ENCODE results near the gene EXOC7.

- TF ChIP-seq CTCF (conservative IDR thresholded peaks at IDR 0.05 in 1 of 2, IDR thresholded peaks at IDR 0.05 in 1 of 2; ENCODE audit: extremely low read depth in 1 of 2, insufficient read depth in 1 of 2, low read depth in 1 of 2, low read length in 2 of 2) (no peak), EZH2 (IDR thresholded peaks at IDR 0.05; ENCODE audit: borderline replicate concordance, low read length) (no peak)
These were observed 13.7 kb downstream of the EXOC7 start for GRCh38 chr17:76089680-76090516.
